B cell (primary cell): Measurements from ENCODE around the gene ITGB7.

Source experiments
- EZH2 ChIP-seq: IDR thresholded peaks from 2 replicates; pipeline ENCODE4 v1.6.1; 2012; ENCODE audit warnings: borderline replicate concordance, low read depth, mild to moderate bottlenecking, moderate library complexity, low read length; ENCODE audit not compliant: insufficient read depth, poor library complexity, severe bottlenecking
- TF ChIP-seq, protein P1 (sequence below): fragments of 200-600 bp; IDR thresholded peaks from one replicate; pipeline ENCODE4 v1.8.0; 2022; ENCODE audit warnings: antibody characterized with exemption, mild to moderate bottlenecking

DNA sequence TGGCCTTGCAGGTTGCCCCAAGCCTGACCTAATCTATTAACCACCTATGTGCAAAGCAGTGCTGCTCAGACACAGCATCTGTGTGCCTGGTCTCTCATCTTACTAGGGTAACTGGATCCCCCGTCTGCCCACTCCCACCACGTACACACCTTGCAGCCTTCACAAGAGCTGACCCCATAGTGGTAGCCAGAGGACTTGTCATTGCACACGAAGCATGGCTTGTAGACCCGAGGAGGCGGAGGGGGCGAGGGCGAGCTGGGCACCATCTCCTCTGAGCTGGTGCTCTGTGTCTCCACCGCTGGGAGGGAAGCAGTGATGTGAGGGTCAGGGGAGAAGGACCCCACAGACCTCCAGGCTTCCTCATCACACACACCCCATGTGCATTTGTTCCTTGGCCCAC lies 8.4 kb upstream of the ITGB7 start:
- TF ChIP-seq, protein P1, sequence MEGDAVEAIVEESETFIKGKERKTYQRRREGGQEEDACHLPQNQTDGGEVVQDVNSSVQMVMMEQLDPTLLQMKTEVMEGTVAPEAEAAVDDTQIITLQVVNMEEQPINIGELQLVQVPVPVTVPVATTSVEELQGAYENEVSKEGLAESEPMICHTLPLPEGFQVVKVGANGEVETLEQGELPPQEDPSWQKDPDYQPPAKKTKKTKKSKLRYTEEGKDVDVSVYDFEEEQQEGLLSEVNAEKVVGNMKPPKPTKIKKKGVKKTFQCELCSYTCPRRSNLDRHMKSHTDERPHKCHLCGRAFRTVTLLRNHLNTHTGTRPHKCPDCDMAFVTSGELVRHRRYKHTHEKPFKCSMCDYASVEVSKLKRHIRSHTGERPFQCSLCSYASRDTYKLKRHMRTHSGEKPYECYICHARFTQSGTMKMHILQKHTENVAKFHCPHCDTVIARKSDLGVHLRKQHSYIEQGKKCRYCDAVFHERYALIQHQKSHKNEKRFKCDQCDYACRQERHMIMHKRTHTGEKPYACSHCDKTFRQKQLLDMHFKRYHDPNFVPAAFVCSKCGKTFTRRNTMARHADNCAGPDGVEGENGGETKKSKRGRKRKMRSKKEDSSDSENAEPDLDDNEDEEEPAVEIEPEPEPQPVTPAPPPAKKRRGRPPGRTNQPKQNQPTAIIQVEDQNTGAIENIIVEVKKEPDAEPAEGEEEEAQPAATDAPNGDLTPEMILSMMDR = no peak
- TF ChIP-seq EZH2 = no peak
